Measurements from ENCODE around the gene YES1. TPM values are rescaled to one million over a fixed set of nuclear protein-coding genes. Genes with fewer than 3 reads are reported as not detected.

The YES1 gene
- total and polyA plus RNA-seq, 2 of the 13 experiments (the other 11 are each of a cell fraction or from before 2014, with no cell fraction given) = 17.2 to 70.8 TPM

GRCh38 chr18:848062-848861 is 36.2 kb upstream of the YES1 start (continued):
- TF ChIP-seq ZFP36 (IDR thresholded peaks at IDR 0.05; ENCODE audit: borderline replicate concordance, low read depth, low read length, partially characterized antibody) = no peak
- TF ChIP-seq ZNF761 (CRISPR knock-in tag; conservative IDR thresholded peaks at IDR 0.05) = peak; percentile 90
- TF ChIP-seq HOXA5 (CRISPR knock-in tag; IDR thresholded peaks at IDR 0.05) = peak; percentile 46; the same call in 1 of the 2 replicates
- peak; percentile 93 for TF ChIP-seq ZNF792 (CRISPR knock-in tag; IDR thresholded peaks at IDR 0.05)
- peak; percentile 79; the same call in 1 of the 2 replicates for TF ChIP-seq FOXC1 (CRISPR knock-in tag; IDR thresholded peaks at IDR 0.05; ENCODE audit: borderline replicate concordance)
- TF ChIP-seq ZBTB21 (CRISPR knock-in tag; IDR thresholded peaks at IDR 0.05) = no peak
- TF ChIP-seq PHF21A (CRISPR knock-in tag; IDR thresholded peaks at IDR 0.05) = peak; percentile 77
- TF ChIP-seq HIVEP1 (CRISPR knock-in tag; IDR thresholded peaks at IDR 0.05) = peak; percentile 78; the same call in 1 of the 2 replicates
- TF ChIP-seq TBX2 (CRISPR knock-in tag; IDR thresholded peaks at IDR 0.05; ENCODE audit: borderline replicate concordance) = peak; percentile 88
- no peak for TF ChIP-seq ZFP82 (CRISPR knock-in tag; IDR thresholded peaks at IDR 0.05; ENCODE audit: borderline replicate concordance)
- peak; percentile 89 for TF ChIP-seq ZFX (CRISPR knock-in tag; IDR thresholded peaks at IDR 0.05; ENCODE audit: low read depth)
- TF ChIP-seq TGIF2 (CRISPR knock-in tag; IDR thresholded peaks at IDR 0.05) = no peak
- no peak for TF ChIP-seq AHR (CRISPR knock-in tag; IDR thresholded peaks at IDR 0.05)
- no peak for TF ChIP-seq ZNF646 (CRISPR knock-in tag; IDR thresholded peaks at IDR 0.05)
- TF ChIP-seq NFIB (CRISPR knock-in tag; IDR thresholded peaks at IDR 0.05; ENCODE audit: borderline replicate concordance) = no peak
- no peak for TF ChIP-seq ZBTB42 (CRISPR knock-in tag; IDR thresholded peaks at IDR 0.05)
- TF ChIP-seq SIN3A (IDR thresholded peaks at IDR 0.05; ENCODE audit: borderline replicate concordance, low read depth, low read length) = no peak
- peak; percentile 89 for TF ChIP-seq ARNTL (CRISPR knock-in tag; IDR thresholded peaks at IDR 0.05)
- 0 out of 2 replicates have a peak, but pooled peaks have one; percentile 77 for TF ChIP-seq ESRRA (CRISPR knock-in tag; IDR thresholded peaks at IDR 0.05; ENCODE audit: low read depth)
- no peak for TF ChIP-seq GLMP (CRISPR knock-in tag; IDR thresholded peaks at IDR 0.05; ENCODE audit: borderline replicate concordance)
- TF ChIP-seq SRSF4 (IDR thresholded peaks at IDR 0.05; ENCODE audit: low read depth, low read length, poor library complexity, severe bottlenecking) = no peak
- peak; percentile 56; the same call in 1 of the 2 replicates for TF ChIP-seq NR2F6 (IDR thresholded peaks at IDR 0.05)
- TF ChIP-seq NR2F6 (CRISPR knock-in tag; IDR thresholded peaks at IDR 0.05) = peak; percentile 93
- TF ChIP-seq ZNF205 (CRISPR knock-in tag; IDR thresholded peaks at IDR 0.05) = no peak

All from HepG2 (cell line).